ENCODE data around the gene NCOA7. TPM values are rescaled to one million over a fixed set of nuclear protein-coding genes. Genes with fewer than 3 reads are reported as not detected.
"Not testable (repeated sequence)": the region's sequence is repeated elsewhere in the genome, so short reads cannot be mapped to it uniquely, and the experiment has no call there.

NCOA7 gene
- total RNA-seq, 1 experiment from 2014 or later, result 51.0 TPM

- ChIA-PET CTCF (interaction anchor here (1.2 kb wide), 1 partner anchor 8 kb away, joined by 5 read pairs; no protein-coding TSS in a partner anchor), POLR2A (ENCODE audit: unreplicated experiment) (interaction anchor here (0.6 kb wide), 1 partner anchor 158 kb away, joined by 6 read pairs; no protein-coding TSS in a partner anchor)
- H3K27ac ChIP-seq, result peak overlapping the region; percentile 98
- BruUV-seq (replicated peaks), result no TSS peak
- no peaks in the 10 kb centered on the region for H3K9me2 ChIP-seq (ENCODE audit: insufficient read depth)
- no peaks in the 10 kb centered on the region for H3K36me3 ChIP-seq (ENCODE audit: low read depth)
- peaks cover 24% of the 10 kb centered on the region for H3F3A ChIP-seq (ENCODE audit: insufficient read depth, low read depth)
- peaks cover 56% of the 10 kb centered on the region for H3K4me1 ChIP-seq (replicated peaks; ENCODE audit: insufficient read depth)
- no peak overlapping the region for H2AFZ ChIP-seq
- intact Hi-C loops (cut with micrococcal nuclease; ENCODE audit: unreplicated experiment), result loop anchor here (10.0 kb wide), 1 partner anchor 754 kb away; no protein-coding TSS in a partner anchor
- no peaks in the 10 kb centered on the region for H3K27me3 ChIP-seq (ENCODE audit: insufficient read depth, low read depth)
- peak in 1 of 2 experiments; percentile 35 for DNase-seq
- no peak overlapping the region for H3K4me2 ChIP-seq
- no peaks in the 10 kb centered on the region for H3K79me2 ChIP-seq (ENCODE audit: low read depth)
- H4K20me1 ChIP-seq (ENCODE audit: insufficient read depth), result no peaks in the 10 kb centered on the region
- no peaks in the 10 kb centered on the region for H3K9me3 ChIP-seq (ENCODE audit: insufficient read depth, low read depth)
- H3K4me3 ChIP-seq, result no peak overlapping the region
- TF ChIP-seq CTCF (conservative IDR thresholded peaks at IDR 0.05), result no peak
- no peak for TF ChIP-seq EZH2 (IDR thresholded peaks at IDR 0.05; ENCODE audit: low read depth)
Measured at GRCh38 chr6:125948455-125948854, 157.7 kb downstream of the NCOA7 start.

- H3K9me3 ChIP-seq (ENCODE audit: insufficient read depth, low read depth), result no peaks in the 10 kb centered on the region
- no peaks in the 10 kb centered on the region for H4K20me1 ChIP-seq (ENCODE audit: insufficient read depth)
- ChIA-PET POLR2A (ENCODE audit: unreplicated experiment) (interaction anchor here (0.6 kb wide), 1 partner anchor 159 kb away, joined by 6 read pairs; no protein-coding TSS in a partner anchor), CTCF (no interaction called here)
- H3K4me2 ChIP-seq, result no peak overlapping the region
- H3K9me2 ChIP-seq (ENCODE audit: insufficient read depth), result no peaks in the 10 kb centered on the region
- H3K4me3 ChIP-seq, result no peak overlapping the region
- TF ChIP-seq EZH2 (IDR thresholded peaks at IDR 0.05; ENCODE audit: low read depth) (no peak), CTCF (conservative IDR thresholded peaks at IDR 0.05) (no peak)
- no peak for DNase-seq
- H3K4me1 ChIP-seq (replicated peaks; ENCODE audit: insufficient read depth), result peaks cover 50% of the 10 kb centered on the region
- H3F3A ChIP-seq (ENCODE audit: insufficient read depth, low read depth), result peaks cover 24% of the 10 kb centered on the region
- intact Hi-C loops (cut with micrococcal nuclease; ENCODE audit: unreplicated experiment), result loop anchor here (10.0 kb wide), 1 partner anchor 754 kb away; no protein-coding TSS in a partner anchor
- H3K27me3 ChIP-seq (ENCODE audit: insufficient read depth, low read depth), result no peaks in the 10 kb centered on the region
- peak overlapping the region; percentile 98 for H3K27ac ChIP-seq
- H3K79me2 ChIP-seq (ENCODE audit: low read depth), result no peaks in the 10 kb centered on the region
- H2AFZ ChIP-seq, result no peak overlapping the region
- no peaks in the 10 kb centered on the region for H3K36me3 ChIP-seq (ENCODE audit: low read depth)
- BruUV-seq (replicated peaks), result no TSS peak
Measured at GRCh38 chr6:125949069-125949468, 158.3 kb downstream of the NCOA7 start.

- H2AFZ ChIP-seq, result no peak overlapping the region
- ChIA-PET CTCF (no interaction called here), POLR2A (ENCODE audit: unreplicated experiment) (interaction anchor here (0.6 kb wide), 2 partner anchors 16 to 31 kb away, joined by 3 to 6 read pairs; no protein-coding TSS in a partner anchor)
- peaks cover 38% of the 10 kb centered on the region for H3K4me1 ChIP-seq (replicated peaks; ENCODE audit: insufficient read depth)
- no peak overlapping the region for H3K27ac ChIP-seq
- intact Hi-C loops (cut with micrococcal nuclease; ENCODE audit: unreplicated experiment), result no loop called here
- H3K27me3 ChIP-seq (ENCODE audit: insufficient read depth, low read depth), result no peaks in the 10 kb centered on the region
- peaks cover 18% of the 10 kb centered on the region for H3F3A ChIP-seq (ENCODE audit: insufficient read depth, low read depth)
- no peak for TF ChIP-seq CTCF (conservative IDR thresholded peaks at IDR 0.05)
- TF ChIP-seq EZH2 (IDR thresholded peaks at IDR 0.05; ENCODE audit: low read depth), result no peak
- H3K36me3 ChIP-seq (ENCODE audit: low read depth), result no peaks in the 10 kb centered on the region
- H4K20me1 ChIP-seq (ENCODE audit: insufficient read depth), result no peaks in the 10 kb centered on the region
- no TSS peak for BruUV-seq (replicated peaks)
- no peaks in the 10 kb centered on the region for H3K9me3 ChIP-seq (ENCODE audit: insufficient read depth, low read depth)
- H3K9me2 ChIP-seq (ENCODE audit: insufficient read depth), result no peaks in the 10 kb centered on the region
- no peak overlapping the region for H3K4me3 ChIP-seq
- peak; percentile 33 to 67 for DNase-seq
- H3K79me2 ChIP-seq (ENCODE audit: low read depth), result no peaks in the 10 kb centered on the region
- H3K4me2 ChIP-seq, result no peak overlapping the region
Measured at GRCh38 chr6:125950293-125950692, 159.5 kb downstream of the NCOA7 start.

- H3K27me3 ChIP-seq (ENCODE audit: insufficient read depth, low read depth); BruUV-seq (replicated peaks); H3K9me2 ChIP-seq (ENCODE audit: insufficient read depth); H3K27ac ChIP-seq; intact Hi-C loops (cut with micrococcal nuclease; ENCODE audit: unreplicated experiment); H3K36me3 ChIP-seq (ENCODE audit: low read depth); H3K4me2 ChIP-seq; H4K20me1 ChIP-seq (ENCODE audit: insufficient read depth); H3K79me2 ChIP-seq (ENCODE audit: low read depth); CTCF ChIA-PET; H3K4me3 ChIP-seq; H3K9me3 ChIP-seq (ENCODE audit: insufficient read depth, low read depth); H2AFZ ChIP-seq: not testable (repeated sequence)
- POLR2A ChIA-PET (ENCODE audit: unreplicated experiment), result interaction anchor here (0.6 kb wide), 1 partner anchor 17 kb away, joined by 6 read pairs; no protein-coding TSS in a partner anchor
- Histone ChIP-seq H3K4me1 (replicated peaks; ENCODE audit: insufficient read depth) (peaks cover 34% of the 10 kb centered on the region), H3F3A (ENCODE audit: insufficient read depth, low read depth) (peaks cover 14% of the 10 kb centered on the region)
- peak in 1 of 2 experiments; percentile 33 for DNase-seq
Measured at GRCh38 chr6:125950716-125951115, 160.0 kb downstream of the NCOA7 start.

Measured in PC-9 (cell line).